ENCODE results near the gene PXYLP1.

PXYLP1 gene

DNA sequence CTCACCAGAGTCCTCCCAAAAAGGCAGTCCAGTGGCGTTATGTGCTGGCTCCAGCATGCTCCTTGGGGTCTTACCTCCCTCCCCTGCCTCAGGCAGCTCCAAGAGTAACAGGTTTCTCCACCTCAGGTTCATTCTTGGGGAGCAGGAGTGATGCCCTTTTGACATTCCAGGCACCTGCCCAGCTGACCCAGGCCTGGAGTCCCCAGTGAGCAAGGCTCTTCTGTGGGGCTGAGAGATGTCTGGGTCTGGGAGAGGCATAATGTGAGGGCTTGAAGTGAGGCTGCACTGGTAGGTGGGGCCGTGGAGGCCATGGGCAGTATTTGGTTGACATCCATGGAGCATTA is 15.3 kb downstream of the PXYLP1 start:
- Histone ChIP-seq H3K9me2 (replicated peaks; ENCODE audit: low read depth, low read length) (no peaks in the 10 kb centered on the region), H3F3A (ENCODE audit: low read depth) (no peaks in the 10 kb centered on the region), H3K27me3 (ENCODE audit: insufficient read depth, low read length, poor library complexity, severe bottlenecking) (no peaks in the 10 kb centered on the region), H3K4me3 (ENCODE audit: low read length, poor library complexity, severe bottlenecking) (no peak overlapping the region), H3K36me3 (ENCODE audit: insufficient read depth, low read length) (peaks cover 18% of the 10 kb centered on the region; the same call in 1 of the 2 replicates), H2AFZ (ENCODE audit: low read length) (no peak overlapping the region), H3K9me3 (ENCODE audit: insufficient read depth, low read depth, low read length) (no peaks in the 10 kb centered on the region), H3K4me2 (ENCODE audit: low read depth, low read length, poor library complexity, severe bottlenecking) (no peak overlapping the region), H3K9ac (ENCODE audit: low read depth, low read length, poor library complexity, severe bottlenecking) (no peak overlapping the region), H3K4me1 (ENCODE audit: insufficient read depth, low read length, poor library complexity, severe bottlenecking) (no peaks in the 10 kb centered on the region), H4K20me1 (ENCODE audit: insufficient read depth, low read length, poor library complexity, severe bottlenecking) (no peaks in the 10 kb centered on the region), H3K79me2 (ENCODE audit: insufficient read depth, low read length) (peaks cover 65% of the 10 kb centered on the region)
- no peak for TF ChIP-seq EZH2phosphoT487 (IDR thresholded peaks at IDR 0.05; ENCODE audit: borderline replicate concordance)
- TF ChIP-seq, protein P1, sequence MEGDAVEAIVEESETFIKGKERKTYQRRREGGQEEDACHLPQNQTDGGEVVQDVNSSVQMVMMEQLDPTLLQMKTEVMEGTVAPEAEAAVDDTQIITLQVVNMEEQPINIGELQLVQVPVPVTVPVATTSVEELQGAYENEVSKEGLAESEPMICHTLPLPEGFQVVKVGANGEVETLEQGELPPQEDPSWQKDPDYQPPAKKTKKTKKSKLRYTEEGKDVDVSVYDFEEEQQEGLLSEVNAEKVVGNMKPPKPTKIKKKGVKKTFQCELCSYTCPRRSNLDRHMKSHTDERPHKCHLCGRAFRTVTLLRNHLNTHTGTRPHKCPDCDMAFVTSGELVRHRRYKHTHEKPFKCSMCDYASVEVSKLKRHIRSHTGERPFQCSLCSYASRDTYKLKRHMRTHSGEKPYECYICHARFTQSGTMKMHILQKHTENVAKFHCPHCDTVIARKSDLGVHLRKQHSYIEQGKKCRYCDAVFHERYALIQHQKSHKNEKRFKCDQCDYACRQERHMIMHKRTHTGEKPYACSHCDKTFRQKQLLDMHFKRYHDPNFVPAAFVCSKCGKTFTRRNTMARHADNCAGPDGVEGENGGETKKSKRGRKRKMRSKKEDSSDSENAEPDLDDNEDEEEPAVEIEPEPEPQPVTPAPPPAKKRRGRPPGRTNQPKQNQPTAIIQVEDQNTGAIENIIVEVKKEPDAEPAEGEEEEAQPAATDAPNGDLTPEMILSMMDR (conservative IDR thresholded peaks at IDR 0.05; ENCODE audit: low read length) = no peak

GRCh38 chr3:141248064-141248463 is 16.4 kb downstream of the PXYLP1 start:
- Histone ChIP-seq H3F3A (ENCODE audit: low read depth) (no peaks in the 10 kb centered on the region), H3K9me2 (replicated peaks; ENCODE audit: low read depth, low read length) (no peaks in the 10 kb centered on the region), H4K20me1 (ENCODE audit: insufficient read depth, low read length, poor library complexity, severe bottlenecking) (no peaks in the 10 kb centered on the region), H3K36me3 (ENCODE audit: insufficient read depth, low read length) (peaks cover 18% of the 10 kb centered on the region; the same call in 1 of the 2 replicates), H3K79me2 (ENCODE audit: insufficient read depth, low read length) (peaks cover 57% of the 10 kb centered on the region), H3K27me3 (ENCODE audit: insufficient read depth, low read length, poor library complexity, severe bottlenecking) (no peaks in the 10 kb centered on the region), H3K9me3 (ENCODE audit: insufficient read depth, low read depth, low read length) (no peaks in the 10 kb centered on the region), H3K4me2 (ENCODE audit: low read depth, low read length, poor library complexity, severe bottlenecking) (no peak overlapping the region), H2AFZ (ENCODE audit: low read length) (no peak overlapping the region), H3K4me3 (ENCODE audit: low read length, poor library complexity, severe bottlenecking) (no peak overlapping the region), H3K9ac (ENCODE audit: low read depth, low read length, poor library complexity, severe bottlenecking) (no peak overlapping the region), H3K4me1 (ENCODE audit: insufficient read depth, low read length, poor library complexity, severe bottlenecking) (no peaks in the 10 kb centered on the region)
- no peak for TF ChIP-seq EZH2phosphoT487 (IDR thresholded peaks at IDR 0.05; ENCODE audit: borderline replicate concordance)
- TF ChIP-seq, protein P1 (conservative IDR thresholded peaks at IDR 0.05; ENCODE audit: low read length) = no peak

- Histone ChIP-seq H4K20me1 (ENCODE audit: insufficient read depth, low read length, poor library complexity, severe bottlenecking) (no peaks in the 10 kb centered on the region), H3K9ac (ENCODE audit: low read depth, low read length, poor library complexity, severe bottlenecking) (no peak overlapping the region), H3K27me3 (ENCODE audit: insufficient read depth, low read length, poor library complexity, severe bottlenecking) (no peaks in the 10 kb centered on the region), H2AFZ (ENCODE audit: low read length) (no peak overlapping the region), H3K79me2 (ENCODE audit: insufficient read depth, low read length) (peaks cover 51% of the 10 kb centered on the region), H3K36me3 (ENCODE audit: insufficient read depth, low read length) (peaks cover 18% of the 10 kb centered on the region; the same call in 1 of the 2 replicates), H3F3A (ENCODE audit: low read depth) (no peaks in the 10 kb centered on the region), H3K4me3 (ENCODE audit: low read length, poor library complexity, severe bottlenecking) (no peak overlapping the region), H3K4me1 (ENCODE audit: insufficient read depth, low read length, poor library complexity, severe bottlenecking) (no peaks in the 10 kb centered on the region), H3K4me2 (ENCODE audit: low read depth, low read length, poor library complexity, severe bottlenecking) (no peak overlapping the region), H3K9me2 (replicated peaks; ENCODE audit: low read depth, low read length) (no peaks in the 10 kb centered on the region), H3K9me3 (ENCODE audit: insufficient read depth, low read depth, low read length) (no peaks in the 10 kb centered on the region)
- no peak for TF ChIP-seq EZH2phosphoT487 (IDR thresholded peaks at IDR 0.05; ENCODE audit: borderline replicate concordance)
- TF ChIP-seq, protein P1 (conservative IDR thresholded peaks at IDR 0.05; ENCODE audit: low read length) = no peak
Measured at GRCh38 chr3:141249041-141249440, 17.4 kb downstream of the PXYLP1 start.

All from Loucy (cell line).